Stimulated activated CD8-positive, alpha-beta memory T cell treated with anti-CD3 and anti-CD28 coated beads, Interleukin-15, amount 100 ng/mL, for 48 hours (primary cell): Measurements from ENCODE around the gene RAD9A.
A peak's percentile ranks its signal among the peaks of the same experiment; 100 is the strongest.
"Not testable (repeated sequence)": the region's sequence is repeated elsewhere in the genome, so short reads cannot be mapped to it uniquely, and the experiment has no call there.

Experiments used
- DNase-seq, 2 donors: peaks; one replicate each; pipeline ENCODE4 v3.0.0-alpha.2; 2020; ENCODE audit warnings: low read depth in 2 of 2

The RAD9A gene

DNA sequence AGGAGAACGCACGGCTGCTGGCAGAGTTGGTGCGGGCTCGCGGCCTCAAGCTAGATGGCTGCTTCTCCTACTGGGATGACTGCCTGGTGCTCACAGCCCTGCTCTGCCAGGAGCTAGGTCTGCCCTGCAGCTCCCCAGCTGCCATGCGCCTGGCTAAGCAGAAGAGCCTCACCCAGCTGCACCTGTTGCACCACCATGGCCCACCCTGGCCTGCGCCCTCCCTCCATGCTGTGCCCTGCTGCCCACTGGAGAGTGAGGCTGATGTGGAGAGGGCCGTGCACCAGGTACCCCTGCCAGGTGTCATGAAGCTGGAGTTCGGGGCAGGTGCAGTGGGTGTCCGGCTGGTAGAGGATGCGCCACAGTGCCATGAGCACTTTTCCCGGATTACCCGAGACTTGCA lies 31.7 kb downstream of the RAD9A start:
- DNase-seq = no peak

GRCh38 chr11:67423891-67424613 lies 32.3 kb downstream of the RAD9A start:
- DNase-seq = no peak

DNA sequence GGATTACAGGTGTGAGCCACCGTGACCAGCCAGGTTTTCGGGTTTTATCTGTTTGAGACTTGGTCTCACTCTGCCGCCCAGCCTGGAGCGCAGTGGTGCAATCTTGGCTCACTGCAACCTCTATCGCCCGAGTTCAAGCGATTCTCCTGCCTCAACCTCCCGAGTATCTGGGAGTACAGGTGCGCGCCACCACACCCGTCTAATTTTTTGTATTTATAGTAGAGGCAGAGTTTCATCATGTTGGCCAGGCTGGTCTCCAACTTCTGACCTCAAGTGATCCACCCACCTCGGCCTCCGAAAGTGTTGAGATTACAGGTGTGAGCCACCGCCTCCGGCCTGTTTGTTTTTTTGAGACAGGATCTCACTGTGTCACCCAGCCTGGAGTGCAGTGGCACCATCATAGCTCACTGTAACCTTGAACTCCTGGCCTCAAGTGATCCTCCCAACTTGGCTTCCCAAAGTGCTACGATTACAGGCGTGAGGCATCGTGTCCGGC lies 35.6 kb downstream of the RAD9A start:
- DNase-seq = not testable (repeated sequence)

DNA sequence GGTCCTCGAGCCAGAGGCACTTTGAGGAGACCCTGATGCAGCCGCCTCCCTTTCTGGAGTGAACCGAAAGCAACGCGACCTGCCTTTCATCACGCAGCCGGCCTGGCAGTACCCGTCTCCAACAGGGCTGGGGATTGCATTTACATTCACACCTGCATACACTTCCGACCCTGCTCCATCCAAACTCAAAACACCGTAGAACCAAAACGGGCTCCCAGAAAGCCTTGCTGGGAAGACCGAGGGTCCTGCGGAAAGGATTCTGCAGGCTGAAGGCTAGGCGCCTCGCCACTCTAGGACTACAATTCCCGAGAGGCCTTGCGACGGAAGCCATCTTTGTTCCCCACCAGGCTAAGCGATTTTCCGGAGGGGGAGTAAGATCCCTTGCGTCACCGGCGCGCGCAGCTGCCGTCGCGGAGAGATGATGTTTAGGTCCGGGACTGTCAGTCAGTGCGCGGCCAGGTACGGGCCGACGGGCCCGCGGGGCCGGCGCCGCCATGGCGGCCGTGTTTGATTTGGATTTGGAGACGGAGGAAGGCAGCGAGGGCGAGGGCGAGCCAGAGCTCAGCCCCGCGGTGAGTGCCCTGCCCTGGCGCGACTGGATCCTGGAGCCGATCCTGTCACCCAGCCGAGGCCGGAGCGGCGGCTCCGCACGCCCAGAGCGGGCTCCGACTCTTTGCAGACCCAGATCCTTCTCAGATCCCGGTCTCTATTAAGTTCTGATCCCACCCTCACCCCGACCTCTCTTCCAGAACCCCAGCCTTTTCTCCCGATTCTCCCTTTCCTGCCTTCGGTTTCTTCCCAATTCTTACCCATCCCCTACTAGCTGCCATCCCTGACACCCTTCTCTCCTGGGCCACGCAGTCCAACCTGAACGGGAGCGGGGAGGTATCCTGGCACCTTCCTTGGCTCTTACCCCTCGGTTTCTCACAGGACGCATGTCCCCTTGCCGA lies 36.5 kb downstream of the RAD9A start, which contains the start of gene RPS6KB2:
RPS6KB2 (plus strand) TSS at position 443 of the 950 bp plus-strand sequence; CDS start at position 495, 52 bp downstream.
- DNase-seq = peak; percentile 97 to 98

GRCh38 chr11:67429038-67429668 lies 37.4 kb downstream of the RAD9A start:
- DNase-seq = no peak

DNA sequence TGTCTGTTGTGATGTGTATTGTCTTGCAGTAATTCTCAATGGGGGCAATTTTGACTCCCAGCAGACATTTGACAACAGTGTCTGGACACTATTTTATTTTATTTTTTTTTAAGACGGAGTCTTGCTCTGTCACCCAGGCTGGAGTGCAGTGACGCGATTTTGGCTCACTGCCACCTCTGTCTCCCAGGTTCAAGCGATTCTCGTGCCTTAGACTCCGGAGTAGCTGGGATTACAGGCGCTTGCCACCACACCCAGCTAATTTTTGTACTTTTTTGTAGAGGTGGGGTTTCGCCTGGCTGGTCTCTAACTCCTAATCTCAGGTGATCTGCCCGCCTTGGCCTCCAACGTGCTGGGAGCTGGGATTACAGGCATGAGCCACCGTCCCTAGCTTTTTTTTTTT lies 37.9 kb downstream of the RAD9A start:
- DNase-seq = no peak

DNA sequence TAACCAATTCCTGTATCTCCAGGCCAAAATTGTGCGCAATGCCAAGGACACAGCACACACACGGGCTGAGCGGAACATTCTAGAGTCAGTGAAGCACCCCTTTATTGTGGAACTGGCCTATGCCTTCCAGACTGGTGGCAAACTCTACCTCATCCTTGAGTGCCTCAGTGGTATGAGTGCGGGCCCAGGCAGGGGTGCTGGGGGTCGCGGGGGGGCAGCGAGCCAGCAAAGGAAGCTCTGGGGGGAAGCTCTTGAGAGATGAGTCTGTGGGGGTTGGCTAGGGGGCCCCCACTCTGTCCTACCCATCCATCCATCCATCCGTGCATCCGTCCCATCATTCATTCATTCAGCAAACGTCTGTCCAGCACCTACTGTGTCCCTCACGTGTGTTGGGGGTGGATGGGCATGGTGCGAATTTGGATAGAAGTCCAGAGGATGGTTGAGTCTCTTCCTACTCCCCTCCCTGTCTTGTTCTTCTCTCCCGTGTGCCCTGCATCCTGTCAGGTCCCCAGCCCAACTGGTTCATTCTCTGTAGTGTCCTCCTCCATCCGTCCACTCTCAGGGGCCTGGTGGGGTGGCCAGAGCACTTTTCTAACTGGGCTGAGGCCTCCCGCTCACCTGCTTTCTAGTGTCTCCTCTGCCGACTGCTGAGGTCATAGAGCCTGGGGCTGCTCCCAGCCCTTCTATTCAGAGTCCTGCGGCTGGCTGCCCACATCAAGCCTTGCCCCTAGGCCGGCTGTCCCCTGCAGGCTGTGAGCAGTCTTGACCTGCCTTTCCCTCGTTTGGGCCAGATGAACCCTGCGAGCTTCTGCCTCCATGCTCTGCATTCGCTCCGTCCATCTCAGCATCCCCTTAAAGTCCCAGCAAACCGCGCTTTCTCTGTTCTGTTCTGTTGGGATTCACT lies 39.8 kb downstream of the RAD9A start:
- DNase-seq = no peak

GRCh38 chr11:67432655-67433349 lies 41.0 kb downstream of the RAD9A start:
- no peak for DNase-seq

GRCh38 chr11:67433536-67434394 lies 42.0 kb downstream of the RAD9A start:
- no peak for DNase-seq

GRCh38 chr11:67434395-67434881 lies 42.7 kb downstream of the RAD9A start:
- DNase-seq = no peak

DNA sequence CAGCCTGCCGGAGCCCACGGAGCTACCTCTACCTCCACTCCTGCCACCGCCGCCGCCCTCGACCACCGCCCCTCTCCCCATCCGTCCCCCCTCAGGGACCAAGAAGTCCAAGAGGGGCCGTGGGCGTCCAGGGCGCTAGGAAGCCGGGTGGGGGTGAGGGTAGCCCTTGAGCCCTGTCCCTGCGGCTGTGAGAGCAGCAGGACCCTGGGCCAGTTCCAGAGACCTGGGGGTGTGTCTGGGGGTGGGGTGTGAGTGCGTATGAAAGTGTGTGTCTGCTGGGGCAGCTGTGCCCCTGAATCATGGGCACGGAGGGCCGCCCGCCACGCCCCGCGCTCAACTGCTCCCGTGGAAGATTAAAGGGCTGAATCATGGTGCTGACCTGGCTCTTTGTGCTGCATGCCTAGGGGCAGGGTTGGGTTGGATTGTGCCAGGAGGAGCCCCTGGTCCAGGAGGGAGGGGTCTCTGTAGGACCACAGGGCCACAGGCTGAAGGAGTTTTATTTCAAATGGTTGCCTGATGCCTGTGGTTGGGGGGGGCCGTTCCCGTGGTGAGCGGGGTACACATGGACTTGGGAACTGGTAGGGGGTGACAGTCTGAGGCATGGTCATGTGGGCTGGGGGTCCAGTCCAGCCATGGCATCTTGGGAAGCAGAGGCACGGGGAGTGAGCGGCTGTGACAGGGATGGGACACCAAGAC lies 43.4 kb downstream of the RAD9A start:
- no peak for DNase-seq

- DNase-seq = no peak
These were observed 44.1 kb downstream of the RAD9A start for GRCh38 chr11:67435727-67436458.

GRCh38 chr11:67436459-67437081 lies 44.8 kb downstream of the RAD9A start:
- peak; percentile 69 to 71 for DNase-seq

GRCh38 chr11:67437082-67437808 lies 45.5 kb downstream of the RAD9A start, which contains the start of gene PTPRCAP:
TSS of gene PTPRCAP (minus strand) at chr11:67437682. CDS start at chr11:67437619, 63 bp downstream.
- DNase-seq = peak in 1 of 2 donors; percentile 68

GRCh38 chr11:67437809-67438157 lies 46.0 kb downstream of the RAD9A start:
- DNase-seq = no peak

DNA sequence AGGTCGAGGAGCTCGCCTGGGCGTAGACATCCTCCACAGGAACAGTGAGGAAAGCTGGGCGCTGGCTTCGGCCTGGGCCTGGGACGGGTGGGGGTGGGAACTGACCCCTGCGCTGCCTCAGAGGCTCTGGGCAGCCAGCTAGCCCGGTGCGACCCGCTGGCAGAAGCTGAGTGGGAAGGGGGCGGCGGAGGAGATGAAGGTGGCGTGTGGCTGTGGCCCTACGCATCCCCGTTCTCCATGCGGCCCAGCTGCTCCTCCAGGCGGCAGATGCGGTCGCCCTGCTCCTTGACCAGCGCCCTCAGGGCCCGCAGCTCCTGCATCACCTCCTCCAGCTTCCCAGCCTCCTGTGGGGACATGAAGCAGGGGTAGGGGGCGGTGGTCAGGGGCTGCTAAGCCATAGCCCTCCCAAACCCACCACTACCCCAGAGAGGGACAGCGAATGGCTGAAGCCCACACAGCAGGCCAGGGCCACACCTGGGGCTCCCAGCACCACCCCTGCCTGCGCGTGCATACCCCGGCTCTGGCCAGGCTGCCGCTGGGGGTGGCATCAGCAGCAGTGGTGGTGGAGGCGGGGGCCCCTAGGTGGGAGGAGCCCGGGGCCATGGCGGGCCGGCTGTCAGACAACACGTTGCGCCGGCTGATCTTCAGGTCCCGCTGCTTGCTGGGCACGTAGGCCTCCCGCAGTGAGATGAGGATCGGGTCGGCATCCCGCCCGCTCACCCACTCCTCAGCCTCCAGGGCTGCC lies 46.5 kb downstream of the RAD9A start:
- peak; percentile 78 to 81 for DNase-seq
